22Rv1 (cell line): ENCODE results near the gene SEC24C.
"Not testable (repeated sequence)": the region's sequence is repeated elsewhere in the genome, so short reads cannot be mapped to it uniquely, and the experiment has no call there.

ENCODE experiments used
- ZFX ChIP-seq: fragments of 450-650 bp; IDR thresholded peaks from 2 replicates; pipeline ENCODE4 v1.6.1; 2017; ENCODE audit warnings: antibody characterized with exemption, borderline replicate concordance
- TF ChIP-seq, protein P1 (sequence below): fragments of 450-650 bp; IDR thresholded peaks from 2 replicates; pipeline ENCODE4 v1.5.1; 2017; ENCODE audit warnings: mild to moderate bottlenecking

DNA sequence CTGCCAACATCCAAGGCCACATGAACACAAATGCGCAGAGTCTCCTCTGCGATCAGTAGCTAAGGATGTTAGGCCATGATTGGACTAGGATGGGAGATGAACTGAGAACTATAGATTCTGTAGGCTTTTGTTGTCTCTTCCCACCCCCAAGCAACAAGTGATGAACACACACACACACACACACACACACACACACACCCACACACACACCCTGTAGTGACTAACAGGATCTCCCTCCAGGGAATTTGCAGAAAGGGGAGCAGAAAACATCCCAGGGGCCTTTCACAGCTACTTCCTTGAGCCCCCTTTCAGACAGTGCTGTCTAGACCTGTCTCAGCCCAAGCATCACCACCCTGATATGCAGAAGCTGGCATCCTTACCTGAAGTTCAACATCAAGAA lies 37.7 kb upstream of the SEC24C start:
- TF ChIP-seq, protein P1, sequence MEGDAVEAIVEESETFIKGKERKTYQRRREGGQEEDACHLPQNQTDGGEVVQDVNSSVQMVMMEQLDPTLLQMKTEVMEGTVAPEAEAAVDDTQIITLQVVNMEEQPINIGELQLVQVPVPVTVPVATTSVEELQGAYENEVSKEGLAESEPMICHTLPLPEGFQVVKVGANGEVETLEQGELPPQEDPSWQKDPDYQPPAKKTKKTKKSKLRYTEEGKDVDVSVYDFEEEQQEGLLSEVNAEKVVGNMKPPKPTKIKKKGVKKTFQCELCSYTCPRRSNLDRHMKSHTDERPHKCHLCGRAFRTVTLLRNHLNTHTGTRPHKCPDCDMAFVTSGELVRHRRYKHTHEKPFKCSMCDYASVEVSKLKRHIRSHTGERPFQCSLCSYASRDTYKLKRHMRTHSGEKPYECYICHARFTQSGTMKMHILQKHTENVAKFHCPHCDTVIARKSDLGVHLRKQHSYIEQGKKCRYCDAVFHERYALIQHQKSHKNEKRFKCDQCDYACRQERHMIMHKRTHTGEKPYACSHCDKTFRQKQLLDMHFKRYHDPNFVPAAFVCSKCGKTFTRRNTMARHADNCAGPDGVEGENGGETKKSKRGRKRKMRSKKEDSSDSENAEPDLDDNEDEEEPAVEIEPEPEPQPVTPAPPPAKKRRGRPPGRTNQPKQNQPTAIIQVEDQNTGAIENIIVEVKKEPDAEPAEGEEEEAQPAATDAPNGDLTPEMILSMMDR: not testable (repeated sequence)
- not testable (repeated sequence) for TF ChIP-seq ZFX
